ENCODE results near the gene PYCARD. TPM values are rescaled to one million over a fixed set of nuclear protein-coding genes. Genes with fewer than 3 reads are reported as not detected.

Gene PYCARD
- total and polyA plus RNA-seq, 2 experiments from 2014 or later: 53.1 to 54.0 TPM

GRCh38 chr16:31191697-31192428 lies 10.7 kb downstream of the PYCARD start:
- H3K27ac Mint-ChIP-seq: no peak overlapping the region; the same call in 1 of the 2 replicates
- no peak for ATAC-seq
- no peak overlapping the region for H3K4me3 Mint-ChIP-seq
- no peak for DNase-seq (ENCODE audit: low spot score)
- peaks cover 61% of the 10 kb centered on the region for H3K79me2 ChIP-seq (replicated peaks; ENCODE audit: insufficient read depth)
- no peak overlapping the region for H3K27ac ChIP-seq (ENCODE audit: low read depth)
- peaks cover 91% of the 10 kb centered on the region for H3K36me3 ChIP-seq (ENCODE audit: insufficient read depth)
- no peaks in the 10 kb centered on the region for H3K9me3 Mint-ChIP-seq
- no peaks in the 10 kb centered on the region for H3K9me2 ChIP-seq (ENCODE audit: insufficient read depth)
- H3K36me3 Mint-ChIP-seq (ENCODE audit: low read depth): peaks cover 100% of the 10 kb centered on the region
- H3K4me2 ChIP-seq: no peak overlapping the region
- H3K4me1 ChIP-seq (ENCODE audit: insufficient read depth): no peaks in the 10 kb centered on the region
- peaks cover 13% of the 10 kb centered on the region for H3K27me3 Mint-ChIP-seq (ENCODE audit: insufficient read depth, low read depth, poor library complexity)
- no peak overlapping the region for H3K4me3 ChIP-seq
- no peaks in the 10 kb centered on the region for H3K27me3 ChIP-seq (ENCODE audit: insufficient read depth)
- peaks cover 89% of the 10 kb centered on the region for H3F3A ChIP-seq (replicated peaks; ENCODE audit: low read depth)
- H3K4me1 Mint-ChIP-seq: peaks cover 4% of the 10 kb centered on the region
- no peak overlapping the region for H2AFZ ChIP-seq
- peaks cover 84% of the 10 kb centered on the region for H4K20me1 ChIP-seq (replicated peaks; ENCODE audit: insufficient read depth)
- no peak for TF ChIP-seq ZNF331 (CRISPR knock-in tag; IDR thresholded peaks at IDR 0.05; ENCODE audit: low read depth)
- TF ChIP-seq, protein P1, sequence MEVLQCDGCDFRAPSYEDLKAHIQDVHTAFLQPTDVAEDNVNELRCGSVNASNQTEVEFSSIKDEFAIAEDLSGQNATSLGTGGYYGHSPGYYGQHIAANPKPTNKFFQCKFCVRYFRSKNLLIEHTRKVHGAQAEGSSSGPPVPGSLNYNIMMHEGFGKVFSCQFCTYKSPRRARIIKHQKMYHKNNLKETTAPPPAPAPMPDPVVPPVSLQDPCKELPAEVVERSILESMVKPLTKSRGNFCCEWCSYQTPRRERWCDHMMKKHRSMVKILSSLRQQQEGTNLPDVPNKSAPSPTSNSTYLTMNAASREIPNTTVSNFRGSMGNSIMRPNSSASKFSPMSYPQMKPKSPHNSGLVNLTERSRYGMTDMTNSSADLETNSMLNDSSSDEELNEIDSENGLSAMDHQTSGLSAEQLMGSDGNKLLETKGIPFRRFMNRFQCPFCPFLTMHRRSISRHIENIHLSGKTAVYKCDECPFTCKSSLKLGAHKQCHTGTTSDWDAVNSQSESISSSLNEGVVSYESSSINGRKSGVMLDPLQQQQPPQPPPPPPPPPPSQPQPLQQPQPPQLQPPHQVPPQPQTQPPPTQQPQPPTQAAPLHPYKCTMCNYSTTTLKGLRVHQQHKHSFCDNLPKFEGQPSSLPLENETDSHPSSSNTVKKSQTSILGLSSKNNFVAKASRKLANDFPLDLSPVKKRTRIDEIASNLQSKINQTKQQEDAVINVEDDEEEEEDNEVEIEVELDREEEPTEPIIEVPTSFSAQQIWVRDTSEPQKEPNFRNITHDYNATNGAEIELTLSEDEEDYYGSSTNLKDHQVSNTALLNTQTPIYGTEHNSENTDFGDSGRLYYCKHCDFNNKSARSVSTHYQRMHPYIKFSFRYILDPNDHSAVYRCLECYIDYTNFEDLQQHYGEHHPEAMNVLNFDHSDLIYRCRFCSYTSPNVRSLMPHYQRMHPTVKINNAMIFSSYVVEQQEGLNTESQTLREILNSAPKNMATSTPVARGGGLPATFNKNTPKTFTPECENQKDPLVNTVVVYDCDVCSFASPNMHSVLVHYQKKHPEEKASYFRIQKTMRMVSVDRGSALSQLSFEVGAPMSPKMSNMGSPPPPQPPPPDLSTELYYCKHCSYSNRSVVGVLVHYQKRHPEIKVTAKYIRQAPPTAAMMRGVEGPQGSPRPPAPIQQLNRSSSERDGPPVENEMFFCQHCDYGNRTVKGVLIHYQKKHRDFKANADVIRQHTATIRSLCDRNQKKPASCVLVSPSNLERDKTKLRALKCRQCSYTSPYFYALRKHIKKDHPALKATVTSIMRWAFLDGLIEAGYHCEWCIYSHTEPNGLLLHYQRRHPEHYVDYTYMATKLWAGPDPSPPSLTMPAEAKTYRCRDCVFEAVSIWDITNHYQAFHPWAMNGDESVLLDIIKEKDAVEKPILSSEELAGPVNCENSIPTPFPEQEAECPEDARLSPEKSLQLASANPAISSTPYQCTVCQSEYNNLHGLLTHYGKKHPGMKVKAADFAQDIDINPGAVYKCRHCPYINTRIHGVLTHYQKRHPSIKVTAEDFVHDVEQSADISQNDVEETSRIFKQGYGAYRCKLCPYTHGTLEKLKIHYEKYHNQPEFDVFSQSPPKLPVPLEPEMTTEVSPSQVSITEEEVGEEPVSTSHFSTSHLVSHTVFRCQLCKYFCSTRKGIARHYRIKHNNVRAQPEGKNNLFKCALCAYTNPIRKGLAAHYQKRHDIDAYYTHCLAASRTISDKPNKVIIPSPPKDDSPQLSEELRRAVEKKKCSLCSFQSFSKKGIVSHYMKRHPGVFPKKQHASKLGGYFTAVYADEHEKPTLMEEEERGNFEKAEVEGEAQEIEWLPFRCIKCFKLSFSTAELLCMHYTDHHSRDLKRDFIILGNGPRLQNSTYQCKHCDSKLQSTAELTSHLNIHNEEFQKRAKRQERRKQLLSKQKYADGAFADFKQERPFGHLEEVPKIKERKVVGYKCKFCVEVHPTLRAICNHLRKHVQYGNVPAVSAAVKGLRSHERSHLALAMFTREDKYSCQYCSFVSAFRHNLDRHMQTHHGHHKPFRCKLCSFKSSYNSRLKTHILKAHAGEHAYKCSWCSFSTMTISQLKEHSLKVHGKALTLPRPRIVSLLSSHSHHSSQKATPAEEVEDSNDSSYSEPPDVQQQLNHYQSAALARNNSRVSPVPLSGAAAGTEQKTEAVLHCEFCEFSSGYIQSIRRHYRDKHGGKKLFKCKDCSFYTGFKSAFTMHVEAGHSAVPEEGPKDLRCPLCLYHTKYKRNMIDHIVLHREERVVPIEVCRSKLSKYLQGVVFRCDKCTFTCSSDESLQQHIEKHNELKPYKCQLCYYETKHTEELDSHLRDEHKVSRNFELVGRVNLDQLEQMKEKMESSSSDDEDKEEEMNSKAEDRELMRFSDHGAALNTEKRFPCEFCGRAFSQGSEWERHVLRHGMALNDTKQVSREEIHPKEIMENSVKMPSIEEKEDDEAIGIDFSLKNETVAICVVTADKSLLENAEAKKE (CRISPR knock-in tag; IDR thresholded peaks at IDR 0.05): no peak

GRCh38 chr16:31190818-31191444 lies 11.6 kb downstream of the PYCARD start:
- Mint-ChIP-seq H3K4me3 (no peak overlapping the region; the same call in 2 of the 3 replicates), H3K27me3 (ENCODE audit: insufficient read depth, low read depth, poor library complexity) (peaks cover 13% of the 10 kb centered on the region), H3K4me1 (peaks cover 9% of the 10 kb centered on the region), H3K9me3 (no peaks in the 10 kb centered on the region), H3K27ac (no peak overlapping the region), H3K36me3 (ENCODE audit: low read depth) (peaks cover 100% of the 10 kb centered on the region)
- peaks cover 99% of the 10 kb centered on the region for H3K36me3 ChIP-seq (ENCODE audit: insufficient read depth)
- ATAC-seq (no peak), DNase-seq (ENCODE audit: low spot score) (no peak)
- no peak overlapping the region for H2AFZ ChIP-seq
- no peaks in the 10 kb centered on the region for H3K9me2 ChIP-seq (ENCODE audit: insufficient read depth)
- H3K4me2 ChIP-seq: no peak overlapping the region
- H3K4me1 ChIP-seq (ENCODE audit: insufficient read depth): no peaks in the 10 kb centered on the region
- H3K27ac ChIP-seq (ENCODE audit: low read depth): 0 out of 2 replicates have a peak overlapping the region, but pooled peaks have one; percentile 50
- no peaks in the 10 kb centered on the region for H3K27me3 ChIP-seq (ENCODE audit: insufficient read depth)
- peaks cover 92% of the 10 kb centered on the region for H3F3A ChIP-seq (replicated peaks; ENCODE audit: low read depth)
- peaks cover 86% of the 10 kb centered on the region for H4K20me1 ChIP-seq (replicated peaks; ENCODE audit: insufficient read depth)
- no peak overlapping the region for H3K4me3 ChIP-seq
- H3K79me2 ChIP-seq (replicated peaks; ENCODE audit: insufficient read depth): peaks cover 70% of the 10 kb centered on the region
- no peak for TF ChIP-seq NANOG (IDR thresholded peaks at IDR 0.05; ENCODE audit: borderline replicate concordance)
- no peak for TF ChIP-seq STAT1 (IDR thresholded peaks at IDR 0.05; ENCODE audit: unreplicated experiment)
- no peak for TF ChIP-seq POLR2AphosphoS5 (IDR thresholded peaks at IDR 0.05; ENCODE audit: low read depth)
- no peak for TF ChIP-seq REST (IDR thresholded peaks at IDR 0.05; ENCODE audit: unreplicated experiment)
- TF ChIP-seq, protein P2, sequence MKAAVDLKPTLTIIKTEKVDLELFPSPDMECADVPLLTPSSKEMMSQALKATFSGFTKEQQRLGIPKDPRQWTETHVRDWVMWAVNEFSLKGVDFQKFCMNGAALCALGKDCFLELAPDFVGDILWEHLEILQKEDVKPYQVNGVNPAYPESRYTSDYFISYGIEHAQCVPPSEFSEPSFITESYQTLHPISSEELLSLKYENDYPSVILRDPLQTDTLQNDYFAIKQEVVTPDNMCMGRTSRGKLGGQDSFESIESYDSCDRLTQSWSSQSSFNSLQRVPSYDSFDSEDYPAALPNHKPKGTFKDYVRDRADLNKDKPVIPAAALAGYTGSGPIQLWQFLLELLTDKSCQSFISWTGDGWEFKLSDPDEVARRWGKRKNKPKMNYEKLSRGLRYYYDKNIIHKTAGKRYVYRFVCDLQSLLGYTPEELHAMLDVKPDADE (IDR thresholded peaks at IDR 0.05): no peak
- TF ChIP-seq ZNF114 (CRISPR knock-in tag; IDR thresholded peaks at IDR 0.05): no peak

Measured in GM23338 (cell line).